B cell (primary cell): Measurements from ENCODE around the gene NUDT4. TPM values are rescaled to one million over a fixed set of nuclear protein-coding genes. Genes with fewer than 3 reads are reported as not detected.

Experiments
- ATAC-seq: fragments of 200-7000 bp; cut with Tn5 transposase; one replicate; pipeline ENCODE4 v1.10.0; 2021; ENCODE audit warnings: low read depth, mild to moderate bottlenecking, moderate number of reproducible peaks, moderate library complexity
- CTCF ChIA-PET: fragments of 350-600 bp; sonication (Branson Sonifier 250); formaldehyde crosslinking; loops from one replicate; lab custom pipeline; 2021; ENCODE audit warnings: antibody characterized with exemption, inconsistent platforms; lab: Charles Lee
- POLR2A ChIA-PET: fragments of 350-600 bp; sonication (Branson Sonifier 250); formaldehyde crosslinking; loops from one replicate; lab custom pipeline; 2021; ENCODE audit warnings: antibody characterized with exemption; lab: Charles Lee
- DNase-seq: peaks from one replicate; pipeline ENCODE4 v3.0.0; 2013
- H2AFZ ChIP-seq: 2 replicates; pipeline ENCODE4 v1.6.1; 2012; ENCODE audit warnings: mild to moderate bottlenecking, low read depth, low read length; ENCODE audit not compliant: insufficient read depth, poor library complexity, severe bottlenecking
- H3K27ac ChIP-seq, 2 donors: 1 replicate in 1 of 2; 2 replicates in 1 of 2; pipeline ENCODE4 v1.5.1; 2012 to 2013; ENCODE audit warnings: low read length in 2 of 2, mild to moderate bottlenecking in 2 of 2, moderate library complexity in 1 of 2
- H3K27me3 ChIP-seq, 4 experiments: fragments of 200-600 bp in 1 of 4; sonication (generic) in 1 of 4; replicated peaks in 1 of 4; 1 replicate in 2 of 4; 2 replicates in 2 of 4; pipeline versions ENCODE4 v1.6.1 to v1.7.0; 2013 to 2016; ENCODE audit warnings: low read length in 3 of 4, mild to moderate bottlenecking in 2 of 4, mixed read lengths in 1 of 4, moderate library complexity in 1 of 4; ENCODE audit not compliant: insufficient read depth in 4 of 4, control insufficient read depth in 3 of 4; ENCODE audit errors: control extremely low read depth in 1 of 4
- H3K36me3 ChIP-seq, 2 experiments: replicated peaks in 1 of 2; 1 replicate in 1 of 2; 2 replicates in 1 of 2; pipeline versions ENCODE4 v1.6.1 to v1.7.1; 2013; ENCODE audit warnings: low read length in 1 of 2; ENCODE audit not compliant: insufficient read depth in 2 of 2, control insufficient read depth in 1 of 2; ENCODE audit errors: control extremely low read depth in 1 of 2, extremely low read depth in 1 of 2
- H3K4me1 ChIP-seq, 2 donors: fragments of 200-600 bp in 1 of 2; sonication (generic) in 1 of 2; 1 replicate in 1 of 2; 2 replicates in 1 of 2; pipeline versions ENCODE4 v1.5.1 to v1.6.1; 2013 to 2017; ENCODE audit warnings: low read length in 2 of 2; ENCODE audit not compliant: control insufficient read depth in 2 of 2, insufficient read depth in 2 of 2
- H3K4me2 ChIP-seq: replicated peaks from 2 replicates; pipeline ENCODE3; 2012; ENCODE audit warnings: mild to moderate bottlenecking, low read depth, low read length; ENCODE audit not compliant: poor library complexity, severe bottlenecking
- H3K4me3 ChIP-seq, 5 experiments: fragments of 200-600 bp in 1 of 5; sonication (generic) in 1 of 5; 1 replicate in 3 of 5; 2 replicates in 2 of 5; pipeline versions ENCODE4 v1.5.1 to v1.7.0; 2011 to 2016; ENCODE audit warnings: low read length in 4 of 5, mild to moderate bottlenecking in 4 of 5, low read depth in 2 of 5, control low read depth in 1 of 5, moderate library complexity in 1 of 5; ENCODE audit not compliant: insufficient read depth in 1 of 5; ENCODE audit errors: control extremely low read depth in 1 of 5, extremely low read depth in 1 of 5
- H3K79me2 ChIP-seq: fragments of 200-600 bp; sonication (generic); one replicate; pipeline ENCODE4 v1.6.0; 2016; ENCODE audit warnings: low read length; ENCODE audit not compliant: control insufficient read depth, insufficient read depth
- H3K9ac ChIP-seq: fragments of 200-600 bp; sonication (generic); 2 replicates; pipeline ENCODE4 v1.6.1; 2017; ENCODE audit warnings: mild to moderate bottlenecking, low read length, moderate library complexity
- H3K9me3 ChIP-seq, 3 donors: one replicate each; pipeline versions ENCODE4 v1.6.1 to v1.7.1; 2013; ENCODE audit warnings: low read length in 2 of 3; ENCODE audit not compliant: control insufficient read depth in 2 of 3, insufficient read depth in 1 of 3; ENCODE audit errors: control extremely low read depth in 1 of 3
- H4K20me1 ChIP-seq: 2 replicates; pipeline ENCODE4 v1.6.0; 2012; ENCODE audit warnings: mild to moderate bottlenecking, low read length; ENCODE audit not compliant: insufficient read depth, control insufficient read depth, poor library complexity, severe bottlenecking
- H3K27ac Mint-ChIP-seq: one replicate; pipeline ENCODE4 v1.8.0; 2021; ENCODE audit warnings: mixed read lengths
- H3K27me3 Mint-ChIP-seq: one replicate; pipeline ENCODE4 v1.8.0; 2021; ENCODE audit warnings: mixed read lengths
- H3K4me1 Mint-ChIP-seq: one replicate; pipeline ENCODE4 v1.8.0; 2021; ENCODE audit warnings: mixed read lengths
- H3K4me3 Mint-ChIP-seq: one replicate; pipeline ENCODE4 v1.8.0; 2021; ENCODE audit warnings: mixed read lengths
- H3K9me3 Mint-ChIP-seq: one replicate; pipeline ENCODE4 v1.8.0; 2022; ENCODE audit warnings: mixed read lengths; ENCODE audit not compliant: insufficient read depth
- EZH2 ChIP-seq: IDR thresholded peaks from 2 replicates; pipeline ENCODE4 v1.6.1; 2012; ENCODE audit warnings: borderline replicate concordance, low read depth, mild to moderate bottlenecking, moderate library complexity, low read length; ENCODE audit not compliant: insufficient read depth, poor library complexity, severe bottlenecking
- WGBS: methylation state at CpG from one replicate; pipeline ENCODE4 v1.1.5; 2013; ENCODE audit warnings: missing lambda C conversion rate; ENCODE audit not compliant: insufficient coverage; 5-methylcytosine and 5-hydroxymethylcytosine counted together
- intact Hi-C: fragments of 100-400 bp; cut with micrococcal nuclease; formaldehyde crosslinking; loops from one replicate; pipeline ENCODE4 v1.10.0; 2022
- polyA plus RNA-seq: library from polyadenylated mRNA; depleted of rRNA; stranded (reverse); fragments of >200 nt; gene quantifications from 2 replicates; pipeline ENCODE4 v1.2.3, GENCODE V29; 2012
- total RNA-seq, 2 donors: library from RNA; stranded (reverse); fragments of 120-200 nt in 1 of 2; gene quantifications; 1 replicate in 1 of 2; 2 replicates in 1 of 2; pipeline versions ENCODE4 v1.2.3 to v1.2.4, GENCODE V29; 2013 to 2022
- TF ChIP-seq, protein P1 (sequence below): fragments of 200-600 bp; IDR thresholded peaks from one replicate; pipeline ENCODE4 v1.8.0; 2022; ENCODE audit warnings: antibody characterized with exemption, mild to moderate bottlenecking

NUDT4 gene
- total and polyA plus RNA-seq, 2 donors (not counting 1 experiment from before 2014, with no cell fraction given) = 18.3 to 56.8 TPM

DNA sequence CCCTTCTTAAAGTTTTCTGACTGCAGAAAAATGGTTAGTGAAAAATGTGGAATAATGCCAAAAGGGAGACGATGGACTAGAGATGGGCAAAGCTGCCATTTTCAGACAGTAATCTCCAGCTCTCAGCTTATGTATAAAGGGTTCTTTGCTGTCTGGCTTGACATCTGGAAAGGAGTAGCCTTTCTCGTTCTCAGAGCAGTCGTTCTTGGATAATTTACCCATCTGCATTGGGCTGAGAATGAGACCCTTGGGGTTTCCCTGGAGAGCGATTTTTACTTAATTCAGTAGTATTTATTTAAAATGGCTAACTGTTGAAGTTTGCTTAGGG lies 1.2 kb downstream of the NUDT4 start:
- Histone ChIP-seq H3K79me2 (peaks cover 58% of the 10 kb centered on the region), H3K4me1 (peaks cover 20 to 32% of the 10 kb centered on the region in 2 donors), H3K27ac (peak overlapping the region; percentile 75 to 89), H3K27me3 (no peaks in the 10 kb centered on the region), H3K4me3 (peak overlapping the region; percentile 73 to 96 (median 86)), H3K9me3 (no peaks in the 10 kb centered on the region), H3K9ac (peak overlapping the region; percentile 90), H4K20me1 (peaks cover 22% of the 10 kb centered on the region), H2AFZ (peak overlapping the region; percentile 90), H3K36me3 (no peaks in the 10 kb centered on the region), H3K4me2 (peak overlapping the region; percentile 72)
- no peak for TF ChIP-seq EZH2
- TF ChIP-seq, protein P1, sequence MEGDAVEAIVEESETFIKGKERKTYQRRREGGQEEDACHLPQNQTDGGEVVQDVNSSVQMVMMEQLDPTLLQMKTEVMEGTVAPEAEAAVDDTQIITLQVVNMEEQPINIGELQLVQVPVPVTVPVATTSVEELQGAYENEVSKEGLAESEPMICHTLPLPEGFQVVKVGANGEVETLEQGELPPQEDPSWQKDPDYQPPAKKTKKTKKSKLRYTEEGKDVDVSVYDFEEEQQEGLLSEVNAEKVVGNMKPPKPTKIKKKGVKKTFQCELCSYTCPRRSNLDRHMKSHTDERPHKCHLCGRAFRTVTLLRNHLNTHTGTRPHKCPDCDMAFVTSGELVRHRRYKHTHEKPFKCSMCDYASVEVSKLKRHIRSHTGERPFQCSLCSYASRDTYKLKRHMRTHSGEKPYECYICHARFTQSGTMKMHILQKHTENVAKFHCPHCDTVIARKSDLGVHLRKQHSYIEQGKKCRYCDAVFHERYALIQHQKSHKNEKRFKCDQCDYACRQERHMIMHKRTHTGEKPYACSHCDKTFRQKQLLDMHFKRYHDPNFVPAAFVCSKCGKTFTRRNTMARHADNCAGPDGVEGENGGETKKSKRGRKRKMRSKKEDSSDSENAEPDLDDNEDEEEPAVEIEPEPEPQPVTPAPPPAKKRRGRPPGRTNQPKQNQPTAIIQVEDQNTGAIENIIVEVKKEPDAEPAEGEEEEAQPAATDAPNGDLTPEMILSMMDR = no peak
- ChIA-PET CTCF (interaction anchor here (1.3 to 6.4 kb wide), 5 partner anchors 18 to 390 kb away, joined by 4 to 70 read pairs (median 17); partner anchors contain the start of gene MRPL42), POLR2A (interaction anchor here (0.6 kb wide), 1 partner anchor 376 kb away, joined by 4 read pairs; no protein-coding TSS in a partner anchor)
- Mint-ChIP-seq H3K27me3 (no peaks in the 10 kb centered on the region), H3K27ac (peak overlapping the region; percentile 98), H3K4me3 (peak overlapping the region; percentile 98), H3K4me1 (peaks cover 42% of the 10 kb centered on the region), H3K9me3 (no peaks in the 10 kb centered on the region)
- DNase-seq (no peak), ATAC-seq (no peak)
- intact Hi-C loops = loop anchor here (1.0 to 5.0 kb wide), 4 partner anchors 18 to 391 kb away; partner anchors contain the start of gene SOCS2
- no CpG with 5 or more reads among the region's 4 CpGs for WGBS

DNA sequence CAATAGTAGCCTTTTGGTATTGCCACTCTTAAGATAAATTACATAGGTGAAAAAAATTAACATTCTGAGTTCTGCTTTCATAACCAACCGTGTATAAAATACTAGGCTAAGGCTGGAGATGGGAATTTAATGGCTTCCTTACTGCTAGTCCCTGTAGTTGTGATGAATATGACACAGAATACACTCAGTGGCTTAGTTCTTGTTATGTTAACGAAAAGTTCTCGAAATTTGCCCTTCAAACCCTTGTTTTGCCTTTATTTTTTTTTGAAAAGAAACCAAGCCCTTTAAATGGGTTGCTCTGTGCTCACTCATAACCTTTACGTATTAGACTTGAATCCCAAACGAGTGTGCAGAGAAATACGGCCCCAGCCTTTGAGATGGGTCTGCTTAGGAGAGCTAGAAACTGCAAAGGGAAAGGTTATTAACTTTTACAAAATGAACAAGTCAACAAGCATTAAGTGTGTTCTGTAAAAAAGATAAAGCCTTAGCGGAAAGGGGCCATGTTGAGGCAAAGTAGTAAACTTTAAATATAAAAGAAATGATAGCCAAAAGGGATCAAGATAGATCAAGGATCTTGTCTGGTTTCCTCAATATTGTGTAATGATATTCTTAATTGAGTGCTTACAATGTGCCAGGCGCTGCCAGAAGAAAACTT lies 1.7 kb downstream of the NUDT4 start:
- peaks cover 20 to 35% of the 10 kb centered on the region in 2 donors for H3K4me1 ChIP-seq
- ChIA-PET POLR2A (no interaction called here), CTCF (interaction anchor here (1.3 to 6.4 kb wide), 6 partner anchors 18 to 391 kb away, joined by 4 to 70 read pairs (median 12); partner anchors contain the start of gene MRPL42)
- peaks cover 63% of the 10 kb centered on the region for H3K79me2 ChIP-seq
- DNase-seq (peak; percentile 35), ATAC-seq (no peak)
- 33% methylated on average over 1 of the region's 8 CpGs for WGBS
- peak overlapping the region; percentile 90 for H3K9ac ChIP-seq
- peak overlapping the region in 1 of 2 donors; percentile 89 for H3K27ac ChIP-seq
- peaks cover 45% of the 10 kb centered on the region for H3K4me1 Mint-ChIP-seq
- no peaks in the 10 kb centered on the region for H3K27me3 Mint-ChIP-seq
- TF ChIP-seq, protein P1 = no peak
- no peak for TF ChIP-seq EZH2
- peak overlapping the region; percentile 98 for H3K27ac Mint-ChIP-seq
- H3K36me3 ChIP-seq = no peaks in the 10 kb centered on the region
- H4K20me1 ChIP-seq = peaks cover 22% of the 10 kb centered on the region
- intact Hi-C loops = loop anchor here (2.0 to 5.0 kb wide), 3 partner anchors 17 to 363 kb away; partner anchors contain the start of gene SOCS2
- no peaks in the 10 kb centered on the region for H3K27me3 ChIP-seq
- no peaks in the 10 kb centered on the region for H3K9me3 Mint-ChIP-seq
- peak overlapping the region; percentile 72 for H3K4me2 ChIP-seq
- H2AFZ ChIP-seq = peak overlapping the region; percentile 90
- peak overlapping the region; percentile 98 for H3K4me3 Mint-ChIP-seq
- peak overlapping the region; percentile 73 to 96 (median 86) for H3K4me3 ChIP-seq
- H3K9me3 ChIP-seq = no peaks in the 10 kb centered on the region
